Measurements from ENCODE around the gene TBCD. TPM values are rescaled to one million over a fixed set of nuclear protein-coding genes. Genes with fewer than 3 reads are reported as not detected.

The TBCD gene
- total and polyA plus RNA-seq, 8 donors, result 28.7 to 161 (median 40.0) TPM

DNA sequence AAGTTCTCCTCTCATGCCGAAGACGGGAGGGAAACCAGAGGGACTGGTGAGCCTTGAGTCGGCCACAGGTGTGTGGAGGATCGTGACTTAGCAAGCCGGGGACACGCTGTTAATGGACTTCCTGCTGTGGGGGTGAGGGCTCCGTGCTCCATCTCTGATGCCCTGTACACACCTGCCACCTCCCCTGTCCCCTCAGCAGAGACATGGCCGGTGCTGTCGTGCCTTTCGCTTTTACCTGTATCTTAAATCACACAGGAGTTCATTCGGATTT is 163.8 kb downstream of the TBCD start:
- TF ChIP-seq, protein P1, sequence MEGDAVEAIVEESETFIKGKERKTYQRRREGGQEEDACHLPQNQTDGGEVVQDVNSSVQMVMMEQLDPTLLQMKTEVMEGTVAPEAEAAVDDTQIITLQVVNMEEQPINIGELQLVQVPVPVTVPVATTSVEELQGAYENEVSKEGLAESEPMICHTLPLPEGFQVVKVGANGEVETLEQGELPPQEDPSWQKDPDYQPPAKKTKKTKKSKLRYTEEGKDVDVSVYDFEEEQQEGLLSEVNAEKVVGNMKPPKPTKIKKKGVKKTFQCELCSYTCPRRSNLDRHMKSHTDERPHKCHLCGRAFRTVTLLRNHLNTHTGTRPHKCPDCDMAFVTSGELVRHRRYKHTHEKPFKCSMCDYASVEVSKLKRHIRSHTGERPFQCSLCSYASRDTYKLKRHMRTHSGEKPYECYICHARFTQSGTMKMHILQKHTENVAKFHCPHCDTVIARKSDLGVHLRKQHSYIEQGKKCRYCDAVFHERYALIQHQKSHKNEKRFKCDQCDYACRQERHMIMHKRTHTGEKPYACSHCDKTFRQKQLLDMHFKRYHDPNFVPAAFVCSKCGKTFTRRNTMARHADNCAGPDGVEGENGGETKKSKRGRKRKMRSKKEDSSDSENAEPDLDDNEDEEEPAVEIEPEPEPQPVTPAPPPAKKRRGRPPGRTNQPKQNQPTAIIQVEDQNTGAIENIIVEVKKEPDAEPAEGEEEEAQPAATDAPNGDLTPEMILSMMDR (IDR thresholded peaks at IDR 0.05), result no peak
- Histone ChIP-seq H3K27me3 (no peaks in the 10 kb centered on the region), H3K4me3 (no peak overlapping the region), H3K36me3 (no peaks in the 10 kb centered on the region), H3K4me1 (no peaks in the 10 kb centered on the region), H3K9me3 (no peaks in the 10 kb centered on the region), H3K27ac (no peak overlapping the region)
- FAIRE-seq (no peak), ATAC-seq (no peak), DNase-seq (peak in 1 of 6 donors; percentile 27)
- 89 to 91% methylated on average over 11 of the region's 11 CpGs for WGBS, 2 donors
- intact Hi-C loops (cut with DNase I), result loop anchor here in 1 of 3 donors (10.0 kb wide), 1 partner anchor 131 kb away; no protein-coding TSS in a partner anchor

DNA sequence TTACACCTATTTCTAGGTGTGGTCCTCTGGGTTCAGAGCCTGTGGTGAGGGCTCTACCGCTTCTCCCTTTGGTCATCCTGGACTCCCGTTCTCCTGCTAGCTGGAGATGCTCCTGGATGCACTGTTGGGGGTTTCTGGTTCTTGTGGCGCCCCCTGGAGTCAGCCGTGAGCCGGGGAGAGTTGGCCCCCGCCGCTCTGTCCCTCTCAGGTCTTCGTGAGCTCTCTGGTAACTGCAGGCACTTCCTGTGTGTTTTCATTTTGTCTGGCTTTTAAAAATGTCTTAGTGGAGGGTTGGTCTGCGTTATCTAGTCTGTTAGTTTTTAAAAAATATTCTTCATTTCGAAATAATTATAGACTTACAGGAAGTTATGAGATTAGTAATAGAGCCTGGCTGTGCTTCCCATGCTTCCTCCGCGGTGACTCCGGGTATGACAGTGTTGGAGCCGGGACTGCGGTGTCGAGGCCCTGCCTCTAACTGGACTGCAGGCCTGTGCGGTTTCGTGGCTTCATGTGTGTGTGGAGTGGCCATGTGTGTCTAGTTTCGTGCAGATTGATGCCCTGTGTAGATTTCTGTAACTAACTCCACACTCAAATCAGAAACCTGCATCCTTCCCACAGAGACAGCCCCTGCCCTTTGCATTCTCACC is 166.0 kb downstream of the TBCD start:
- DNase-seq (peak in 1 of 6 donors; percentile 20), FAIRE-seq (no peak), ATAC-seq (peak in 1 of 4 donors; percentile 44)
- TF ChIP-seq, protein P1 (IDR thresholded peaks at IDR 0.05), result peak in 2 of 4 donors; percentile 19 to 21
- intact Hi-C loops (cut with DNase I), result loop anchor here in 1 of 3 donors (10.0 kb wide), 1 partner anchor 133 kb away; no protein-coding TSS in a partner anchor
- 74 to 75% methylated on average over 19 of the region's 19 CpGs for WGBS, 2 donors
- no peak overlapping the region for H3K27ac ChIP-seq
- H3K27me3 ChIP-seq, result no peaks in the 10 kb centered on the region
- no peaks in the 10 kb centered on the region for H3K36me3 ChIP-seq
- H3K4me1 ChIP-seq, result peaks cover 0 to 8% (median 3%) of the 10 kb centered on the region in 3 donors
- H3K4me3 ChIP-seq, result no peak overlapping the region
- H3K9me3 ChIP-seq, result no peaks in the 10 kb centered on the region

DNA sequence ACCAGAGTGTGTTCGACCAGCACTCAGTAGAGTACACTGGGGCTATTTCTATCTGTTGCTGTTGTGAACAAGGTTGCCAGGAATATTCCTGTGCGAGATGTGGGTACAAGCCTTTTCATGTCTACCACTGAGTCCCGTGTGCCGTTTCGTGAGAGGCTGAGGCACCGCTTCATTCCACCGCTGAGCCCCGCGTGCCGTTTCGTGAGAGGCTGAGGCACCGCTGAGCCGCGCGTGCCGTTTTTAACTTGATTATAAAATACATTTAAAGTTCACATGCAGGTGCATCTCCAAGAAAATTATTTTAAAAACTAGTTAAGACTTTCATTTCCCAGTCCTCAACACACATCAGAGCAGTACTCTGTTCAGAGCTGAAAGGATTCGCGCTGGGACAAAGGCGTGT is 166.6 kb downstream of the TBCD start:
- Histone ChIP-seq H3K27ac (no peak overlapping the region), H3K9me3 (no peaks in the 10 kb centered on the region), H3K4me3 (no peak overlapping the region), H3K4me1 (peaks cover 0 to 9% (median 3%) of the 10 kb centered on the region in 3 donors), H3K36me3 (no peaks in the 10 kb centered on the region), H3K27me3 (no peaks in the 10 kb centered on the region)
- DNase-seq (peak in 1 of 6 donors; percentile 9), ATAC-seq (no peak), FAIRE-seq (no peak)
- TF ChIP-seq, protein P1 (IDR thresholded peaks at IDR 0.05), result no peak
- intact Hi-C loops (cut with DNase I), result loop anchor here in 1 of 3 donors (10.0 kb wide), 1 partner anchor 134 kb away; no protein-coding TSS in a partner anchor
- 93 to 95% methylated on average over 19 of the region's 19 CpGs for WGBS, 2 donors

DNA sequence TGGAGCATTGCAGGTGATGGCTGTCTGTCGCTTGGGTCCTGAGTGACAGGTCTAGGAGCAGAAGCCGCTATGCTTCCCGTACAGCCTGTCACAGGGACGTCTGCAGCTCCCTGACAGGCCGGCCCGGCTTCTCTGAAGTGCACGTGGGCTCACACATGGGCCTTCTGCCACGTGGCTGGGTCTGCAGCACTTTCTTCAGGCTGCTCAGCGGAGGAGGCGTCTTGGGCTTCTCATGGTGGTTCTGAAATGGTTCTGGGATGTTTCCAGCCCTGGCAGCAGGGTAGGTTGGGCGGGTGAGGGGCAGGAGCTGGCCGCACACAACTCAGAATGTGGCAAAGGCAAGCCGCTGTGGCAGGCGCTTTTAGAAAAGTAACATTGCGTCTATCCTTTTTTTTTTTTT is 168.3 kb downstream of the TBCD start:
- ATAC-seq, result no peak
- peaks cover 0 to 9% (median 3%) of the 10 kb centered on the region in 3 donors for H3K4me1 ChIP-seq
- whole genome bisulfite sequencing, 2 donors, result 89 to 90% methylated on average over 15 of the region's 15 CpGs
- H3K36me3 ChIP-seq, result peaks cover 0 to 2% (median 0%) of the 10 kb centered on the region in 3 donors
- H3K4me3 ChIP-seq, result no peak overlapping the region
- no peak for FAIRE-seq
- TF ChIP-seq, protein P1 (IDR thresholded peaks at IDR 0.05), result no peak
- no peaks in the 10 kb centered on the region for H3K9me3 ChIP-seq
- no peaks in the 10 kb centered on the region for H3K27me3 ChIP-seq
- DNase-seq, result peak in 1 of 6 donors; percentile 45
- H3K27ac ChIP-seq, result no peak overlapping the region
- intact Hi-C loops (cut with DNase I), result no loop called here

DNA sequence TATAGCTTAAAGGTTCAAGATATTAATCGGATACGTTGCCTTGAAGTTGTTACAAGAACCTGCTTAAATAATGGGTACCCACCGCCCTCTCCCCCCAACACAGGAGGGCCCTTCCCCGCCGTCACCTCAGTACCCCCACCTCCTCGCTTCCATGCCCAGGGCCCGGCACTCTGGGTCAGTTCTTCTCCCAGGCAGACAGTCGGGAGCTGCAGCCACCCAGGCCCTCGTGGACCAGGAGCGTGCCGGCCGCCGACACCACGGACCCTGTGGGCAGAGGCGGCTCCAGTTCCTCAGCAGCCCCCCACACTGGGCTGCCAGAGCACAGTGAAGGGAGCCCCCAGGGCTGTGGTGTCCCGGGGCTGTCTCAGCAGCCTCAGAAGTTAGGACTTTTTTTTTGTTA is 168.8 kb downstream of the TBCD start:
- ATAC-seq, result no peak
- Histone ChIP-seq H3K9me3 (no peaks in the 10 kb centered on the region), H3K4me3 (no peak overlapping the region), H3K36me3 (peaks cover 0 to 7% (median 0%) of the 10 kb centered on the region in 3 donors), H3K4me1 (peaks cover 0 to 9% (median 3%) of the 10 kb centered on the region in 3 donors), H3K27ac (no peak overlapping the region), H3K27me3 (no peaks in the 10 kb centered on the region)
- TF ChIP-seq, protein P1 (IDR thresholded peaks at IDR 0.05), result no peak
- intact Hi-C loops (cut with DNase I), result no loop called here
- FAIRE-seq, result no peak
- WGBS, 2 donors, result 90% methylated on average over 16 of the region's 16 CpGs
- DNase-seq, result peak in 2 of 6 donors; percentile 15 to 53
